Endodermal cell (in vitro differentiated cells): ENCODE data around the gene OR6C70. TPM values are rescaled to one million over a fixed set of nuclear protein-coding genes. Genes with fewer than 3 reads are reported as not detected.
"Not testable (repeated sequence)": the region's sequence is repeated elsewhere in the genome, so short reads cannot be mapped to it uniquely, and the experiment has no call there.

Experiments used
- DNase-seq: peaks from one replicate; pipeline ENCODE4 v3.0.0-alpha.2; 2017
- H3K27ac ChIP-seq: 2 replicates; pipeline ENCODE4 v1.5.1; 2013; ENCODE audit warnings: mild to moderate bottlenecking, low read depth, low read length, moderate library complexity
- H3K27me3 ChIP-seq: 2 replicates; pipeline ENCODE4 v1.6.1; 2013; ENCODE audit warnings: mild to moderate bottlenecking, low read length, moderate library complexity; ENCODE audit not compliant: insufficient read depth, control insufficient read depth, poor library complexity, severe bottlenecking
- H3K36me3 ChIP-seq: 2 replicates; pipeline ENCODE4 v1.7.0; 2013; ENCODE audit warnings: mild to moderate bottlenecking, low read length, moderate library complexity; ENCODE audit not compliant: control insufficient read depth, insufficient read depth
- H3K4me1 ChIP-seq: one replicate; pipeline ENCODE4 v1.7.0; 2013; ENCODE audit warnings: low read length; ENCODE audit not compliant: control insufficient read depth, insufficient read depth
- H3K4me3 ChIP-seq: 2 replicates; pipeline ENCODE4 v1.5.1; 2013; ENCODE audit warnings: mild to moderate bottlenecking, low read length, moderate library complexity
- H3K9ac ChIP-seq: 2 replicates; pipeline ENCODE4 v1.6.1; 2013; ENCODE audit warnings: mild to moderate bottlenecking, low read length, moderate library complexity; ENCODE audit not compliant: poor library complexity, severe bottlenecking; ENCODE audit errors: extremely low read depth
- H3K9me3 ChIP-seq: 2 replicates; pipeline ENCODE4 v1.6.1; 2013; ENCODE audit warnings: mild to moderate bottlenecking, low read length, moderate library complexity; ENCODE audit not compliant: control insufficient read depth
- H3K27ac Mint-ChIP-seq: 2 replicates; pipeline ENCODE4 v1.8.0; 2020; ENCODE audit warnings: mixed read lengths
- H3K27me3 Mint-ChIP-seq: 2 replicates; pipeline ENCODE4 v1.8.0; 2021; ENCODE audit warnings: mild to moderate bottlenecking, mixed read lengths; ENCODE audit not compliant: insufficient read depth
- H3K36me3 Mint-ChIP-seq: 2 replicates; pipeline ENCODE4 v1.8.0; 2020; ENCODE audit warnings: low read depth, mixed read lengths
- H3K4me1 Mint-ChIP-seq: 2 replicates; pipeline ENCODE4 v1.8.0; 2020; ENCODE audit warnings: mixed read lengths
- H3K4me3 Mint-ChIP-seq: 2 replicates; pipeline ENCODE4 v1.8.0; 2020; ENCODE audit warnings: mild to moderate bottlenecking, moderate library complexity, mixed read lengths
- H3K9me3 Mint-ChIP-seq: 2 replicates; pipeline ENCODE4 v1.8.0; 2020; ENCODE audit warnings: mild to moderate bottlenecking, mixed read lengths
- CTCF ChIP-seq: fragments of 200-600 bp; sonication (generic); conservative IDR thresholded peaks from 2 replicates; pipeline ENCODE4 v1.5.0; 2021; ENCODE audit warnings: antibody characterized with exemption, mild to moderate bottlenecking
- WGBS, 2 experiments: methylation state at CpG; one replicate each; pipeline versions ENCODE4 v1.1.5 to v1.1.7; 2013; ENCODE audit warnings: missing lambda C conversion rate in 2 of 2, mixed read lengths in 1 of 2; ENCODE audit not compliant: insufficient coverage in 1 of 2, insufficient read length in 1 of 2; 5-methylcytosine and 5-hydroxymethylcytosine counted together
- total RNA-seq, 2 donors: library from RNA; stranded (reverse); fragmentation: NEBNext Ultra II Directional in 1 of 2; extraction: Animal tissue kit (Norgen Biotek cat#: 25700) in 1 of 2; gene quantifications; 2 replicates in 1 of 2; 3 replicates in 1 of 2; pipeline ENCODE4 v1.2.1, GENCODE V29; 2021

The OR6C70 gene
- total RNA-seq, 2 donors from 2014 or later, result not detected

- Histone ChIP-seq H3K27ac (no peak overlapping the region), H3K27me3 (no peaks in the 10 kb centered on the region), H3K36me3 (no peaks in the 10 kb centered on the region), H3K4me1 (no peaks in the 10 kb centered on the region), H3K9me3 (no peaks in the 10 kb centered on the region), H3K9ac (no peak overlapping the region), H3K4me3 (no peak overlapping the region)
- no peak overlapping the region for H3K4me3 Mint-ChIP-seq
- no peaks in the 10 kb centered on the region for H3K9me3 Mint-ChIP-seq
- WGBS, 2 experiments, result 94% methylated on average over 4 to 5 of the region's 5 CpGs
- H3K27me3 Mint-ChIP-seq, result peaks cover 3% of the 10 kb centered on the region
- no peak for TF ChIP-seq CTCF
- H3K4me1 Mint-ChIP-seq, result no peaks in the 10 kb centered on the region
- no peak for DNase-seq
- no peak overlapping the region for H3K27ac Mint-ChIP-seq
- no peaks in the 10 kb centered on the region for H3K36me3 Mint-ChIP-seq
Observed at GRCh38 chr12:55495490-55495889, 25.6 kb upstream of the OR6C70 start.

GRCh38 chr12:55492078-55492477, 22.1 kb upstream of the OR6C70 start, which contains the start of gene OR6C68:
TSS of gene OR6C68 (plus strand) at chr12:55492378. CDS start at chr12:55492378, 0 bp downstream.
- no peaks in the 10 kb centered on the region for H3K4me1 ChIP-seq
- Mint-ChIP-seq H3K27me3 (peaks cover 3% of the 10 kb centered on the region), H3K36me3 (no peaks in the 10 kb centered on the region), H3K4me1 (no peaks in the 10 kb centered on the region), H3K27ac (no peak within 1 kb of the TSS), H3K4me3 (no peak within 1 kb of the TSS), H3K9me3 (no peaks in the 10 kb centered on the region)
- no peaks in the 10 kb centered on the region for H3K27me3 ChIP-seq
- no peak within 1 kb of the TSS for H3K9ac ChIP-seq
- TF ChIP-seq CTCF, result no peak
- no peaks in the 10 kb centered on the region for H3K9me3 ChIP-seq
- no peaks in the 10 kb centered on the region for H3K36me3 ChIP-seq
- H3K27ac ChIP-seq, result no peak within 1 kb of the TSS
- no peak within 1 kb of the TSS for H3K4me3 ChIP-seq
- DNase-seq, result no peak
- WGBS, 2 experiments, result no CpG with 5 or more reads among the region's 2 CpGs

DNA sequence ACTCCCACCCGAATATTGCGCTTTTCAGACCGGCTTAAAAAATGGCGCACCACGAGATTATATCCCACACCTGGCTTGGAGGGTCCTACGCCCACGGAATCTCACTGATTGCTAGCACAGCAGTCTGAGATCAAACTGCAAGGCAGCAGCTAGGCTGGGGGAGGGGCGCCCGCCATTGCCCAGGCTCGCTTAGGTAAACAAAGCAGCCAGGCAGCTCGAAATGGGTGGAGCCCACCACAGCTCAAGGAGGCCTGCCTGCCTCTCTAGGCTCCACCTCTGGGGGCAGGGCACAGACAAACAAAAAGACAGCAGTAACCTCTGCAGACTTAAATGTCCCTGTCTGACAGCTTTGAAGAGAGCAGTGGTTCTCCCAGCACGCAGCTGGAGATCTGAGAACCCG, 14.3 kb upstream of the OR6C70 start:
- not testable (repeated sequence) for H3K4me3 ChIP-seq, H3K27ac Mint-ChIP-seq

DNA sequence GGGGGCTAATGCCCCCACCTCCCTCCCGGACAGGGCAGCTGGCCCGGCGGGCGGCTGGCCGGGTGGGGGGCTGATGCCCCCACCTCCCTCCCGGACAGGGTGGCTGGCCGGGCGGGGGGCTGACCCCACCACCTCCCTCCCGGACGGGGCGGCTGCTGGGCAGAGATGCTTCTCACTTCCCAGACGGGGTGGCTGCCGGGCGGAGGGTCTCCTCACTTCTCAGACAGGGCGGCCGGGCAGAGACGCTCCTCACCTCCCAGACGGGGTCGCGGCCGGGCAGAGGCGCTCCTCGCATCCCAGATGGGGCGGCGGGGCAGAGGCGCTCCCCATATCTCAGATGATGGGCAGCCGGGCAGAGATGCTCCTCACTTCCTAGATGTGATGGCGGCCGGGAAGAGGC, 9.2 kb upstream of the OR6C70 start:
- not testable (repeated sequence) for H3K9me3 ChIP-seq, H3K9ac ChIP-seq, H3K27me3 Mint-ChIP-seq, H3K36me3 ChIP-seq, H3K4me3 ChIP-seq, H3K4me3 Mint-ChIP-seq, H3K36me3 Mint-ChIP-seq, H3K27ac ChIP-seq, H3K27me3 ChIP-seq, DNase-seq, H3K4me1 Mint-ChIP-seq, H3K27ac Mint-ChIP-seq, H3K4me1 ChIP-seq
- H3K9me3 Mint-ChIP-seq, result peaks cover 22% of the 10 kb centered on the region
- WGBS, 2 experiments, result 94% methylated on average over 23 of the region's 29 CpGs; no CpG with 5 or more reads in 1 of the 2 experiments

More for the DNA sequence above, 14.3 kb upstream of the OR6C70 start:
- H3K4me1 Mint-ChIP-seq, H3K9ac ChIP-seq, H3K9me3 ChIP-seq, H3K27ac ChIP-seq, H3K27me3 ChIP-seq, DNase-seq, H3K36me3 ChIP-seq, H3K27me3 Mint-ChIP-seq, H3K4me1 ChIP-seq, H3K36me3 Mint-ChIP-seq: not testable (repeated sequence)
- peaks cover 28% of the 10 kb centered on the region for H3K9me3 Mint-ChIP-seq
- 31% methylated on average over 4 of the region's 13 CpGs; no CpG with 5 or more reads in 1 of the 2 experiments for WGBS, 2 experiments
- peak overlapping the region; percentile 61 for H3K4me3 Mint-ChIP-seq
